Prostate gland (tissue), 2 donors: Measurements from ENCODE around the gene C1orf35.

ENCODE experiments used
- CTCF ChIP-seq, 4 experiments: fragments of 200-600 bp in 2 of 4; fragments of 450-650 bp in 2 of 4; sonication (generic) in 2 of 4; IDR thresholded peaks; 1 replicate in 3 of 4; 2 replicates in 1 of 4; pipeline ENCODE4 v1.5.1; 2016 to 2019; ENCODE audit warnings: antibody characterized with exemption in 4 of 4, mild to moderate bottlenecking in 2 of 4, moderate library complexity in 2 of 4
- POLR2A ChIP-seq: fragments of 450-650 bp; IDR thresholded peaks from one replicate; pipeline ENCODE4 v1.6.1; 2016; ENCODE audit warnings: antibody characterized with exemption, mild to moderate bottlenecking
- POLR2AphosphoS5 ChIP-seq: sonication (generic); formaldehyde crosslinking; IDR thresholded peaks from one replicate; pipeline ENCODE4 v1.6.1; 2017; ENCODE audit warnings: antibody characterized with exemption

- no peak for TF ChIP-seq CTCF (IDR thresholded peaks at IDR 0.05)
- TF ChIP-seq POLR2A, result no peak
- no peak for TF ChIP-seq POLR2AphosphoS5
These were observed 30.5 kb downstream of the C1orf35 start for GRCh38 chr1:228072658-228073043.
